GM21717 (cell line): ENCODE results near the gene STAT5A.
"Not testable (repeated sequence)": the region's sequence is repeated elsewhere in the genome, so short reads cannot be mapped to it uniquely, and the experiment has no call there.

ENCODE experiments used
- ATAC-seq: cut with Tn5 transposase; IDR thresholded peaks from one replicate; pipeline ENCODE4 v1.9.1; 2021; ENCODE audit warnings: mild to moderate bottlenecking, moderate library complexity; ENCODE audit not compliant: unreplicated experiment

The STAT5A gene

GRCh38 chr17:42283241-42284023 is 4.9 kb upstream of the STAT5A start:
- ATAC-seq, result no peak

- no peak for ATAC-seq
These were observed 4.3 kb upstream of the STAT5A start for GRCh38 chr17:42284024-42284369.

- ATAC-seq, result no peak
These were observed 3.7 kb upstream of the STAT5A start for GRCh38 chr17:42284566-42284965.

DNA sequence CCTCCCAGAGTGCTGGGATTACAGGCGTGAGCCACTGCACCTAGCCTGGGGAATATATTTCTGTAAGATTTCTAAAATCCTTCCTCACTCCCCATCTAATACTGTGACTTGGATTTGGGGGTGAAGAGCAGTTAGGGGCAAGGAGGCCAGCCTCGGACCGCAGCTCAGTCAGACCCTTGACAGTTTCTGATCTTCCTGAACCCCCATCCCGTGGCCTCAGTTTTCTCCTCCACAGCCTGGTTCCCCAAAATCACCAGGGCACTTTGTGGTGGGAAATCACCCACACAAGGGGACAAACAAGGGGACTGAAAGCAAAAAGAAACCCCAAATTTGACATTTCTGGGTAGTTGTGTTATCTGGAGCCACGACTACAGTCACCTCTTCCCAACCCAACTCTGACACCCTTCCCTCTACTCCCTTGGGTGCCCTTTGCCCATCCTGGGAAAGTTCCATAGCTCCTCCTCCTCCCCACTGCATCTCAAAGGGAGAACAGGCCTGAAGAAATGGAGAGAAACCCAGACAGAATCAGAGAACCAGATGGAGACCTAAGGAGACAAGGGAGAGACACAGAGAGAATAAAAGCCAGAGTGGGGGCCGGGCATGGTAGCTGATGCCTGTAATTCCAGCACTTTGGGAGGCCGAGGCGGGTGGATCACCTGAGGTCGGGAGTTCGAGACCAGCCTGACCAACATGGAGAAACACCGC is 2.8 kb upstream of the STAT5A start:
- ATAC-seq, result no peak

DNA sequence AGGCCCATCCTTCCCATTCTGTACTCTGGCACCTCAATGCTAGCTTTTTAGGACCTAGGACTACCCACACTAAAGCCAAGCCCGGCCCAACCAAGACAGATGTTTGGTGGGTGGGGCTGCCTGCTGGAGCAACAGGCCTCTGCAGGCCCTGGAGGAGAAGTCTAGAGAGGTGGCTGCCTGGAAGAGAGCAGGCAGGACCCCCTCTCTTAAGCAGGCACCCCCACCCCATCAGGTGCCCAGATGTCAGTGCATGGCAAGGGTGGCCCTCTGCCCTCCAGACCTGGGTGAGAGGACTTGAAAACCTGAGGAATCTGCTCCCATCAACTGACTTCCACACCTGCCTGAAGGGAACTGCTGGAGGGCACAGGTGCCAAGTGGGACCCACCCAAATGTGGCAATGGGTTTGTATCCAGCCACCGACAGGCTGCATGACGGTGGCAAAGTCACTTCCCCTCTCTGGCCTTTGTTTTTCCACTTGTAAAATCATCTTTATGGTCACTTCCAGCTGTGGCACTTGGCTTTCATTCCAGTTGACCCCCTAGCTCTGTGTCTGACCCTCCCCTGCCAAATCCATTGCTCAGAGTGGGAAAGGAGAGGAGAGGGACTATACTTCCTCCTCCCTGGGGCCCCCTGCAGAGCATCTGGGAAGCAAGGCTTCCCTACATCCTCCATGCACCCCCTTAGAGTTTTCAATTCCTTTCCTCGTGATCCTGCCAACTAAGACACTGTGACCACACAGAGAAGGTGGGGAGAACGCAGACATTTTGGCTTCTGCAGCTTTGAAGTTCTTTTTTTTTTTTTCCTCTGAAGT is 1.7 kb upstream of the STAT5A start:
- no peak for ATAC-seq

- ATAC-seq, result no peak
These were observed 857 bp upstream of the STAT5A start for GRCh38 chr17:42287305-42287976.

GRCh38 chr17:42288803-42289610 is 709 bp downstream of the STAT5A start:
- ATAC-seq, result no peak

DNA sequence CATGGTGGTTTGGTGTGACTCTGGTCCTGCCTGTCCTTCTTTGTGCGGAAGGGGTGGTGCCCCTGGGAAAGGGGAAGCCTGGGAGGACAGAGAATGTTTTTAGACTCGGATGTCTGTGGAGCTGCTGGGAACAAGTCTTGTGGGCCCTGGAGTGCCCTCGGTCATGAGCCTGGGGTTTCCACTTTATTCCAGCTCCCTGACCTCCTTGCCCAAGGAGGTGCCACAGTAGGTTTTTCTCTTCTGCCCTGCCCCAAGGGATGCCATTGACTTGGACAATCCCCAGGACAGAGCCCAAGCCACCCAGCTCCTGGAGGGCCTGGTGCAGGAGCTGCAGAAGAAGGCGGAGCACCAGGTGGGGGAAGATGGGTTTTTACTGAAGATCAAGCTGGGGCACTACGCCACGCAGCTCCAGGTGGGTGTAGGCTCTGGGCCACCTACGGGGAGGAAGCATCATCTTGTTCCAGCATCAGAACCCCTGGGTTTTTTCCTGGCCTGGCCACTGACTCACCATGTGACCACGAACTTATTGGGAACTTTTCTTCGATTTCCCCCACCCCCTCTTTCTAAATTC is 1.4 kb downstream of the STAT5A start:
- no peak for ATAC-seq

DNA sequence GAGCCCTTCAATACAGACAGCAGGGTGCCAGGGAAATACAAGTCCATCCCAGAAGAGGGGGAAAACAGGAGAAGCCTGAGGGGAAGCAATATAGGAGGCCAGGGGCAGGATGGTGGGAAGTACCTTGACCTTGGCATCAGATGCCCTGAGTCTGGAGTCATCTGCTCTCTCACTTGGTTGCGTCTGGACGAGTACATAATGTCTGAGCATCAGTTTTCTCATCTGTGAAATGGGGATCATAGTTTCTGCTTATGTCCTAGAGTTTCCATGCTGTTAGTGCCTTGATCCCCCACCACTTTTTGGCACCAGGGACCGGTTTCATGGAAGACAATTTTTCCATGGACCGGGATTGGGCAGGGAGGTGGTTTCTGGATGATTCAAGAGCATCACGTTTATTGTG is 2.3 kb downstream of the STAT5A start:
- no peak for ATAC-seq

DNA sequence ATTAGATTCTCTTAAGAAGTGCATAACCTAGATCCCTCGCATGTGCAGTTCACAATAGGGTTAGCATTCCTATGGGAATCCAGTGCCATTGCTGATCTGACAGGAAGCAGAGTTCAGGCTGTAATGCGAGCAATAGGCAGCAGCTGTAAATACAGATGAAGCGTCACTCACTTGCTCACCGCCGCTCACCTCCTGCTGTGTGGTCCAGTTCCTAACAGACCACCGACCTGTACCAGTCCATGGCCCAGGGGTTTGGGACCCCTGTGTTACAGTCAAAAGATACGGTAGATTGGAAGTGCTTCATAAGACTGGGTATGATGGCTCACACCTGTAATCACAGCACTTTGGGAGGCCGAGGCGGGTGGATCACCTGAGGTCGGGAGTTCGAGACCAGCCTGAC is 2.8 kb downstream of the STAT5A start:
- no peak for ATAC-seq

GRCh38 chr17:42294469-42295398 is 6.4 kb downstream of the STAT5A start:
- no peak for ATAC-seq

GRCh38 chr17:42296012-42296411 is 7.7 kb downstream of the STAT5A start:
- no peak for ATAC-seq

- ATAC-seq, result not testable (repeated sequence)
These were observed 9.5 kb downstream of the STAT5A start for GRCh38 chr17:42297775-42298174.

DNA sequence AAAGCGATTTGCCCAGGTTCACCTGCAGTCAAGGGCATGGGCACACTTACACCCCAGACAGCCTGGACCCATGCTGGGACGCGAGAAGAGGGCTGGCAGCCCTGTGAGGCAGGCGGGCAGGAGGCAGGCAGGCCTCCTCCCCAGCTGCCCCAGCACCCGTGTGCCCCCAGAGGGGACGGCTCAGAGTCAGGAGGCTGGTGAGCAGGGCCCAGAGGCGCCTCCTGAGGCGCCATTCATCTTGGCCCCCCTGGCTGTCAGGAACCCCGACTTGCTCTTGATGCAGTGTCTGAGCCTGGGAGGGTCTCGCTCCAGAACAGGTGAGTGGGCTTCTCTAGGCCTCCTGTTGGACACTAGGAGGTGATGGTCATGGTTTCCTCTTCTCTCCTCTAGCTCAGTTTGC is 11.1 kb downstream of the STAT5A start:
- ATAC-seq, result not testable (repeated sequence)

GRCh38 chr17:42299913-42300312 is 11.6 kb downstream of the STAT5A start:
- not testable (repeated sequence) for ATAC-seq

GRCh38 chr17:42301022-42301421 is 12.7 kb downstream of the STAT5A start:
- no peak for ATAC-seq

GRCh38 chr17:42303694-42304093 is 15.4 kb downstream of the STAT5A start:
- ATAC-seq, result no peak

- no peak for ATAC-seq
These were observed 16.1 kb downstream of the STAT5A start for GRCh38 chr17:42304187-42305030.
